Spleen (tissue), 7 donors: ENCODE data around the gene MACROD2.

Source experiments
- POLR2AphosphoS5 ChIP-seq, 3 donors: sonication (generic); formaldehyde crosslinking; IDR thresholded peaks; one replicate each; pipeline ENCODE4 v1.5.1; 2017; ENCODE audit warnings: antibody characterized with exemption in 3 of 3
- TF ChIP-seq, protein P1 (sequence below), 11 experiments: fragments of 200-600 bp in 7 of 11; fragments of 450-650 bp in 4 of 11; sonication (generic) in 4 of 11; IDR thresholded peaks in 8 of 11; conservative IDR thresholded peaks in 3 of 11; 1 replicate in 7 of 11; 2 replicates in 4 of 11; pipeline versions ENCODE4 v1.4.0 to v1.8.0; 2016 to 2021; ENCODE audit warnings: antibody characterized with exemption in 11 of 11, inconsistent platforms in 4 of 11, mild to moderate bottlenecking in 1 of 11
- donor health status: DM: no; HTN: no; CAD: no; lungs with moderate emphysema.
- donor health status: DM: no; HTN: no; CAD: no.
- donor health status: DM: no; HTN: no; CAD: no.

DNA sequence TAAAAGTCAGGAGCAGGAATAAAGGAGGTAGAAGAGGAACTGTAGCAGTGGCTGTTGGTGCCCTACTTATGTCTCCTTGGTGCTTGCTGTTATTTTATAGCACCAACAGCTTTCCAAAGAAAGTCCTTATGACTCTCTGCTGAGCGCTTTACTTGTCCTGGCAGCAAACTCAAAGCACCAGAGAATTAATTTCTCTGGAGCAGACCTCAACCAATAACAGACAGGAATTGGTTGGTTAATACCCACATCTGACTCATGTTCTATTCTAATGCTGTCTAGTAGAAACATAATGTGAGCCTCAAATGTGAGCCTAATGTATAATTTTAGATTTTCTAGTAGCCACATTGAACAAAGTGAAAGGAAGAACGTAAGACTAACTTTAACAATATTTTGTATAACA lies 1892.1 kb downstream of the MACROD2 start:
- TF ChIP-seq, protein P1, sequence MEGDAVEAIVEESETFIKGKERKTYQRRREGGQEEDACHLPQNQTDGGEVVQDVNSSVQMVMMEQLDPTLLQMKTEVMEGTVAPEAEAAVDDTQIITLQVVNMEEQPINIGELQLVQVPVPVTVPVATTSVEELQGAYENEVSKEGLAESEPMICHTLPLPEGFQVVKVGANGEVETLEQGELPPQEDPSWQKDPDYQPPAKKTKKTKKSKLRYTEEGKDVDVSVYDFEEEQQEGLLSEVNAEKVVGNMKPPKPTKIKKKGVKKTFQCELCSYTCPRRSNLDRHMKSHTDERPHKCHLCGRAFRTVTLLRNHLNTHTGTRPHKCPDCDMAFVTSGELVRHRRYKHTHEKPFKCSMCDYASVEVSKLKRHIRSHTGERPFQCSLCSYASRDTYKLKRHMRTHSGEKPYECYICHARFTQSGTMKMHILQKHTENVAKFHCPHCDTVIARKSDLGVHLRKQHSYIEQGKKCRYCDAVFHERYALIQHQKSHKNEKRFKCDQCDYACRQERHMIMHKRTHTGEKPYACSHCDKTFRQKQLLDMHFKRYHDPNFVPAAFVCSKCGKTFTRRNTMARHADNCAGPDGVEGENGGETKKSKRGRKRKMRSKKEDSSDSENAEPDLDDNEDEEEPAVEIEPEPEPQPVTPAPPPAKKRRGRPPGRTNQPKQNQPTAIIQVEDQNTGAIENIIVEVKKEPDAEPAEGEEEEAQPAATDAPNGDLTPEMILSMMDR (IDR thresholded peaks at IDR 0.05 in 8 of 11, conservative IDR thresholded peaks at IDR 0.05 in 3 of 11) = no peak
- no peak for TF ChIP-seq POLR2AphosphoS5 (IDR thresholded peaks at IDR 0.05)
